KOPT-K1 (cell line): ENCODE measurements around the gene PECR.
A peak's percentile ranks its signal among the peaks of the same experiment; 100 is the strongest.

Source experiments
- H3K27ac ChIP-seq: fragments of 200-600 bp; sonication (generic); 2 replicates; pipeline ENCODE4 v1.5.1; 2016; ENCODE audit warnings: antibody characterized with exemption, mild to moderate bottlenecking, low read depth, low read length; ENCODE audit not compliant: poor library complexity, severe bottlenecking
- H3K36me3 ChIP-seq: fragments of 200-600 bp; sonication (generic); 2 replicates; pipeline ENCODE4 v1.5.1; 2017; ENCODE audit warnings: antibody characterized with exemption, mild to moderate bottlenecking, low read length, moderate library complexity; ENCODE audit not compliant: insufficient read depth
- H3K9me3 ChIP-seq: fragments of 200-600 bp; sonication (generic); 2 replicates; pipeline ENCODE4 v1.5.1; 2017; ENCODE audit warnings: antibody characterized with exemption, low read length, mild to moderate bottlenecking; ENCODE audit not compliant: insufficient read depth, poor library complexity, severe bottlenecking

PECR gene

DNA sequence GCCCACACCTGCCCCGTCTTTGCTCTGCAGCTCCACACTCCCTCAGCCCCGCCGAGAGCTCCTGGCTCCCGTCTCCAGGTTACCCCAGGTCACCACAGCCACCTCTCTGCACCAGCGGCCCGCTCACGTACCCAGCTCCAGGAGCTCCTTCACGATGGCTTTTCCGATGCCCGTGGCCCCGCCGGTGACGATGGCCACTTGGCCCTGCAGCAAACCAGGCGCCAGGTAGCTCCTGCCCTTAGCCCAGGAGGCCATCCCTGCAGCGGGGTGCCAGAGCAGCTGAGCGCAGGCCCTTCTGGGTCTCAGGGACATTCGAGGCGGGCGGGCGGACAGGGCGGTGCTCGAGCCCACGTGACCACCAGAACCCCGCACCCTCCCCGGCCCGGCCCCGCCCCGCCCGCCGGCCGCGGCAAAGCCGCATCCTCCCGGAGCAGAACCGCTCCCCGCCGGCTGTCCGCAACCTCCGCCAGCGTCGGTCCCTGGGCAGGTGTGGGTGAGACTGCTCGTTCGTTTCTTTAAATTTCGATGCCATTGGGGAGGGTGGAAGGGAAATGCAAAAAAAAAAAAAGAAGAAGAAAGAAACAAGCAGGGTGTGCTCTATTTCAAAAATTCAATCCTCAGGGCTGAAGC, at the start of gene PECR, which contains the start of gene TMEM169:
TSS of gene PECR (minus strand) at position 323 of the 630 bp plus-strand sequence. CDS start at position 255, 68 bp downstream.
TSS of gene TMEM169 (plus strand) at position 433 of the 630 bp plus-strand sequence. CDS start 14,045 bp downstream, outside the sequence.
- peak within 1 kb of the TSS; percentile 30 for H3K27ac ChIP-seq
- no peaks in the 10 kb centered on the region for H3K9me3 ChIP-seq
- H3K36me3 ChIP-seq, result no peaks in the 10 kb centered on the region

DNA sequence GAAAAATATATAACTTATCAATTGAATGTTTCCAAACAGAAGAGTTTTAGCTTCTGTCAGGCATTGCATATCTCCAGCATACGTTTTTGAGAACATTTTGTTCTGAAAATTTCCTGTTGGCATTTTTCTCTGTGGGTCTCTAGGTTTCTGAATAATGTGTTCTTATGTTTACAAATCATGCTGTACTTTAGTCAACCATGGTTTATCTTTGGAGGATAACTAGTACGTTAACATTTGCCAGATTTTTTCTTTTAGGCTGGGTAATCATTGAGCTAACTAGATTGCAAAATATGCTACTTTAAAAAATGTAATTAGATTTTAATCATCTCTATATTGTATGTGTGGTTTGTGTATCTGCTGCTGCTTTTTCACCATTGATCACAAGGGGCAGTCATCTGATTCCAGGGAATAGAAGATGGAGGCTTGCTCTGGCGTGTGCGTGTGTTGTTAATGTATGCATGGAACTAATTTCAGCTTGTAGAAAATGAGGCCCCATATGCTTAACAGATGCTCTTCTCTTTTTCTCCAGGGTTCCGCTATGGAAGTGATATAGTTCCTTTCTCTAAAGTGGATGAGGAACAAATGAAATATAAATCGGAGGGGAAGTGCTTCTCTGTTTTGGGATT, 48.9 kb upstream of the PECR start:
- no peaks in the 10 kb centered on the region for H3K9me3 ChIP-seq
- H3K27ac ChIP-seq, result no peak overlapping the region
- H3K36me3 ChIP-seq, result peaks cover 100% of the 10 kb centered on the region

- H3K9me3 ChIP-seq, result no peaks in the 10 kb centered on the region
- peaks cover 100% of the 10 kb centered on the region for H3K36me3 ChIP-seq
- no peak overlapping the region for H3K27ac ChIP-seq
Observed at GRCh38 chr2:216126943-216127342, 45.3 kb upstream of the PECR start.

DNA sequence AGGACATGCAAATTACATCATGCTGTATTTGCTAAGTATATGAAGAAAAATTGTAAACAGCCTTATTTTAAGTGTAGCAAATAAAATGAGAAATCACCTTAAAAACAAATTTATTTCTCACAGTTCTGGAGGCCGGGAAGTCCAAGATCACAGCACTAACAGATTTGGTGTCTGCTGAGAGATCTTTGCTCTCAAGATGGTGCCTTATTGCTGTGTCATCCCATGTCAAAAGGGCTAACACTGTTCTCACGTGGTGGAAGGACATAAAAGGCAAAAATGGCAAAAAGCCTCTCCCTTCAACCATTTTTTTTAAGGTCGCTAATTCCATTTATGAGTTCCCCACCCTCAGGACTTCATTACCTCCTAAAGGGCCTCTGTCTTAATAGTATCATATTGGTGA, 39.6 kb upstream of the PECR start:
- Histone ChIP-seq H3K27ac (no peak overlapping the region), H3K36me3 (peaks cover 100% of the 10 kb centered on the region), H3K9me3 (no peaks in the 10 kb centered on the region)

DNA sequence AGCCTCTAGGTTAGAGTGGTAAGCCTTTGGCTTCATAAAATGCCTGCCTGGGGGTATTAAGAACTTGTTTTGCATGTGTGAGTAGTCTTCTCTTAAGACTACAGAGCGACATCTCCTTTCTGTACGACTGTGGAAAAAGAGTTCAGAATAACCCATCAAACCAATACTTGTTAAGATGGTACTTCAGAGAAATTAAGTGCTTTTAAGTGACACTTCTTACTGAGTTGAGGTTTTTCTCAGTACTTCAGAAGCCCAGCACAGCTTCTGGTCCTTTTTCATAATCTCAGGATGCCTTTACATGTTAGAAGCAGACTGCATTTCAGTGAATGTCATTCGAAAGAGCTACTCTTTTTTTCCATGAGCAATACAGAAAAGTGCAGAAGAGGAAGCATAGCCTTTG, 38.4 kb upstream of the PECR start:
- Histone ChIP-seq H3K27ac (no peak overlapping the region), H3K9me3 (no peaks in the 10 kb centered on the region), H3K36me3 (peaks cover 98% of the 10 kb centered on the region)

- peaks cover 94% of the 10 kb centered on the region for H3K36me3 ChIP-seq
- no peak overlapping the region for H3K27ac ChIP-seq
- no peaks in the 10 kb centered on the region for H3K9me3 ChIP-seq
Observed at GRCh38 chr2:216119146-216119545, 37.5 kb upstream of the PECR start.

DNA sequence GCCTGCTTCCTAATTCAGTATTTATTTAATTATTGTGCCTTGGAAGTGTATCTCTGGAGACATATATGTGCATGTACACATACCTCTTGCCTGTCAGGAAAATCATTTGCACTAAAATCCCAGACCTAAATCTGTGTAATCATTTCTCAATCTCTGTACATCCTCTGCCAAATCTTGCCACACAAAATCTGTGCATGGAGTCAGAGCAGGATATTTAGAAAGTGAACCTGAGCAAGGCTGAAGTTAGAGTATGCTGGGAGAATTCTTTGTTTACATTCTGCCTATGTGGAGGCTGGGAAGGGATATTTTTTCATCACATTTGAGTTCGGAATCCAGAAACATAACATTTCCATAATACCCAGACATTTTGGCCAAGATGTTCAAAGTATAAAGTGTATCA, 36.9 kb upstream of the PECR start:
- Histone ChIP-seq H3K27ac (no peak overlapping the region), H3K9me3 (no peaks in the 10 kb centered on the region), H3K36me3 (peaks cover 94% of the 10 kb centered on the region)

- no peak overlapping the region for H3K27ac ChIP-seq
- no peaks in the 10 kb centered on the region for H3K9me3 ChIP-seq
- H3K36me3 ChIP-seq, result peaks cover 94% of the 10 kb centered on the region
Observed at GRCh38 chr2:216117561-216118340, 36.1 kb upstream of the PECR start.

DNA sequence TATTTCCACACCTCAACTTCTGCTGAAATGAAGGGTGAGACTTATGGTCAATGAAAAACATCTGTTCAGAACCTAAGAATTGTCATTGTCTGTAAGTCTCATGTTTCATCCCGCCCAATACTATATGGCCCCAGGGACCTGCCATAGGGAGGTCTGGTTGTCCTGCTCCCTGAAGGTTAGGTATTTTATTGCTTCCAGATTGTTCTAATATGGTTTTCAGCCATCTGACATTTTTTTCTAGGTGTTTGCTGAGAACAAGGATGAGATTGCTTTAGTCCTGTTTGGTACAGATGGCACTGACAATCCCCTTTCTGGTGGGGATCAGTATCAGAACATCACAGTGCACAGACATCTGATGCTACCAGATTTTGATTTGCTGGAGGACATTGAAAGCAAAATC, 34.8 kb upstream of the PECR start:
- peaks cover 94% of the 10 kb centered on the region for H3K36me3 ChIP-seq
- H3K9me3 ChIP-seq, result no peaks in the 10 kb centered on the region
- H3K27ac ChIP-seq, result no peak overlapping the region

- H3K9me3 ChIP-seq, result no peaks in the 10 kb centered on the region
- H3K36me3 ChIP-seq, result peaks cover 90% of the 10 kb centered on the region
- H3K27ac ChIP-seq, result peak overlapping the region; percentile 73
Observed at GRCh38 chr2:216114714-216115531, 33.3 kb upstream of the PECR start.

GRCh38 chr2:216114382-216114713, 32.7 kb upstream of the PECR start:
- Histone ChIP-seq H3K9me3 (no peaks in the 10 kb centered on the region), H3K36me3 (peaks cover 84% of the 10 kb centered on the region), H3K27ac (no peak overlapping the region)

DNA sequence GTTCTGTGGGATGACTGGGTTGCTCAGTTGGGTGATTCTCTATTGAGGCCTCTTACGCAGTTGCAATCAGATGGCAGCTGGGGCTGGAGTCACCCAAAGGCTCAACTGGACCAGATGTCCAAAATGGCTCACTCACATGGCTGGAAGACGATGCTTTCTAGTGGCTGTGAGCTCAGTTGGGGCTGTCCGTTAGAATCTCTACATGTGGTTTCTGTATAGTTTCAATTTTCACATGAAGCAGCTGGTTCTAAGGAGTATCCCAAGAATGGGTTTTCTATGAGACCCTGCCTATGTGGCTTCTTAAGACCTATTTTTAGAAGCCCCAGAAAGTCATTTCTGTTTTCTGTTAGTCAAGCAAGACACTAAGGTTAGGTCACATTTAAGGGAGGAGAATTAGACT, 32.0 kb upstream of the PECR start:
- Histone ChIP-seq H3K27ac (peak overlapping the region; percentile 10), H3K36me3 (peaks cover 77% of the 10 kb centered on the region), H3K9me3 (no peaks in the 10 kb centered on the region)

DNA sequence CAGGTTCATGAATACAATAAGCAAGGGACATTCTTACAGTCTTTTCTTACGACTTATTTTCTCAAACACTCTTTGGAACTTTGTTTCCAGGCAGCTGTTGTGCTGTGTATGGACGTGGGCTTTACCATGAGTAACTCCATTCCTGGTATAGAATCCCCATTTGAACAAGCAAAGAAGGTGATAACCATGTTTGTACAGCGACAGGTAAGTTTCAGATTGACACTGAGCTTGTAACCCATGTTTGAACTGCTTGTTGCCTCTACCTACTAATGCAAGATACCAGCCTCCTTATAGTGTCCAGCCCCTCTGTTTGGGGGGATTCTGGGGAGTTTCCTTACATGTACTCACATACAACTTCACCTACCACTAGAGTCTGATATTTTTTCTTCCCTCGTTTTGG, 31.3 kb upstream of the PECR start:
- Histone ChIP-seq H3K9me3 (no peaks in the 10 kb centered on the region), H3K36me3 (peaks cover 70% of the 10 kb centered on the region), H3K27ac (peak overlapping the region; percentile 10)

GRCh38 chr2:216111122-216111521, 29.5 kb upstream of the PECR start:
- Histone ChIP-seq H3K27ac (peak overlapping the region; percentile 3), H3K9me3 (no peaks in the 10 kb centered on the region), H3K36me3 (peaks cover 52% of the 10 kb centered on the region)

DNA sequence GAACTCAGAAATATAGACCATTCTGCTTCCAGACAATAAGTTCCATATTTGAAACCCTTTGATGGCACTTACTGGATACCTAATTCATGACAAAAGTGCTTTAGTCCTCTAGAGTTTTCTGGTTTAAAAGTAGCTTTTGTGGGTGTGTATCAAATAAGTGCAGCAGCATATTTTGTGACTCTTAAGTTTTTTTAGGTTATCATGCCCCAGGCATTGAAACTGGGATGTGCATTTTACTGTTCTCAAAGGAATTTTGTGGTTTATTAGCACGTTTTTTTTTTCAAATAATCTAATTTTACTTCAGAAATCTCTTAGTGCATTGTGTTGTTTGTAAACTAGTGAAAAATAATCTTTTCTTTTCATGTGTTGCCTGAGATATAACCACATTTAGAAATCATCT, 29.0 kb upstream of the PECR start:
- H3K27ac ChIP-seq, result peak overlapping the region; percentile 88
- peaks cover 47% of the 10 kb centered on the region for H3K36me3 ChIP-seq
- H3K9me3 ChIP-seq, result no peaks in the 10 kb centered on the region
